GM23248 (cell line): ENCODE data around the gene SUSD3.

Experiments
- EZH2 ChIP-seq: fragments of 200-600 bp; sonication (generic); IDR thresholded peaks from 2 replicates; pipeline ENCODE4 v1.6.1; 2018; ENCODE audit warnings: antibody characterized with exemption, mild to moderate bottlenecking; ENCODE audit not compliant: insufficient read depth, poor library complexity, severe bottlenecking
- EZH2phosphoT487 ChIP-seq: fragments of 200-600 bp; sonication (generic); IDR thresholded peaks from 2 replicates; pipeline ENCODE4 v1.6.1; 2018; ENCODE audit warnings: antibody characterized with exemption, moderate library complexity, mild to moderate bottlenecking, low read depth; ENCODE audit not compliant: insufficient read depth

DNA sequence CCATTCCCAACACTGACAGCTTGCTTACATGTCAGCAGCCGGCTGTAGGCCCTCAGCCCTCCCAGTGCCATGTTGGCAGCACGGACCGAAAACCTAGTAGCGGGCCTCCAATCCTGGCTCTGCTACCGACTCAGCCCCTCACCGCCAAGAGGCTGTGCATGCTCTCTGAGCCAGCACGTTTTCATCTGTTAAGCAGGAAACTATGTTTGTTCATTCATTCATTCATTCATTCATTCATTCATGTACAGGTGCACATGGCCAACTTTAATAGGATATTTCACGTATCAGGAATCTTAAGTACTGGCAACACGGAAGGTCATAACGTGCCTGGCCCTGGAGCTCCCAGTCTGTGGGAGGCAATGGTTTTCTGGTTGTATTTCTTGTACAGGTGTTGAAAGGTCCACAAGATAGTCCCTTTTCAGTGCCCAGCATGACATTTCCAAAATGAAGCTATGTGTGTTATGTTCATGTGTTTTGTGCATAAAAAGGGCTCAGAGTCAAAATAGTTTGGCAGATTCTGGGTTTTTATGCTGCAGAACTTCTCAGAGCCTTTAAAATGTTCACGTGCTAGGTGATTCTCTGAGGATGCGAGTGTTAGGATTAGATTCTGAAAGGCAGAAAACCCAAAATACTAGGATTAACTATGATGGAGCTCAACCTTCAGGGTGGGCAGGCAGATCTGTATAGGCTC is 17.7 kb downstream of the SUSD3 start:
- TF ChIP-seq EZH2 = no peak
- no peak for TF ChIP-seq EZH2phosphoT487
